Stimulated activated CD4-positive, alpha-beta T cell treated with anti-CD3 and anti-CD28 coated beads, TNF-alpha, amount 100 ng/mL, for 1 hour (primary cell): ENCODE results near the gene RAB31.

Source experiments
- DNase-seq, 3 donors: peaks; one replicate each; pipeline ENCODE4 v3.0.0-alpha.2; 2020; ENCODE audit warnings: low read depth in 3 of 3, low spot score in 1 of 3

RAB31 gene

GRCh38 chr18:9691235-9691634 is 16.9 kb upstream of the RAB31 start:
- DNase-seq = no peak

DNA sequence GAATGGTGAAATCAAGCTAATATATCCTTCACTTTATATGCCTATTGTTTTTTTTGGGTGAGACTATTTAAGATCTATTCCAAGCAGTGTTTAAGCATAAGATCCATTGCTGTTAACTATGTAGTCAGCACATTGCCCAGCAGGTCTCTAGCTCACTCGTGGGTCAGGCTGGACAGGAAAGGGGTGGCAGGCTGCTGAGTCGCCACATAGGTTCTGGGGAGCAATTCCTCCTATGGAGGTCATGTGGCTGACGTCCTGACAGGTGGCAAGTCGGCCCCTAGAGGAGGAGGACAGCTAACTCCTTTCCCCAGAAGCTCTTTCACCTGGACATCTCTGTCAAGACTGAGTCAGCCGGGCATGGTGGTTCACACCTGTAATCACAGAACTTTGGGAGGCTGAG is 13.9 kb upstream of the RAB31 start:
- no peak for DNase-seq

GRCh38 chr18:9694952-9695495 is 13.1 kb upstream of the RAB31 start:
- no peak for DNase-seq

DNA sequence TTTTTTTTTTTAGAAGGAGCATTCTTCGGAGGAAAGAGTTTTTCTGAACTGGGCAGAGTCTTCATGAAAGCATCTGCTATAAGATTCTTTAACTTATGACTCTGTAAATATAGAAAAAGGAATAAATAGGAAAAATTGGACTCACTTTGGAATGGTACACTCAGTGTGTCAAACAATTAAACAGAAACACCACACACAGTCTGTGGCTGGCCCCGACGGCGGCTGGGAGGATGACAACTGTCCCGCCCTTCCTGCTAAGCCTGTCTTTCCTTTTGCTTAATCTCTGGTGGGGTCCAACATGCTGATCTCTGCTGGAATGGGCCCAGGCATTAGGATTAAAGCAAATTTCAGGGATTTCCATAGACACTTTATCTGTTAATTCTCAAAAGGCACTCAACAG is 12.5 kb upstream of the RAB31 start:
- DNase-seq = no peak

DNA sequence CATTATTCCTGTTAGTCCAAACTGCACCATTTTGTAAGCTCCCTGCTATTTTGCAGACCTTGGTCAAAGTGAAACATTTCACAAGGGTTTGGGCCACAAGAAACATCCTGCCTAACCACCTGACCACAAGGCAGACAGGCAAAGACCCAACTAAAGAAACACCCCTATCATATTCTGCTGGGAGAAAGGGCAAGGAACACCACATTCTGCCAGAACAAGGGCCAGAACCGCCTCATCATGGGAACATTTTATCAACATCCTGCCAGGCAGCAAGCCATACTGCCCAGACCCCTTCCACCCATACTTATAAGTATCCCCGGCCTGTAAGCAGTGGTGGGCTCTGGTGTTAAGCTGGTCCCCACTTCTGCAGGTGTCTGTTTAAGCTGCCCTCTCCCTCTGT is 12.0 kb upstream of the RAB31 start:
- no peak for DNase-seq

DNA sequence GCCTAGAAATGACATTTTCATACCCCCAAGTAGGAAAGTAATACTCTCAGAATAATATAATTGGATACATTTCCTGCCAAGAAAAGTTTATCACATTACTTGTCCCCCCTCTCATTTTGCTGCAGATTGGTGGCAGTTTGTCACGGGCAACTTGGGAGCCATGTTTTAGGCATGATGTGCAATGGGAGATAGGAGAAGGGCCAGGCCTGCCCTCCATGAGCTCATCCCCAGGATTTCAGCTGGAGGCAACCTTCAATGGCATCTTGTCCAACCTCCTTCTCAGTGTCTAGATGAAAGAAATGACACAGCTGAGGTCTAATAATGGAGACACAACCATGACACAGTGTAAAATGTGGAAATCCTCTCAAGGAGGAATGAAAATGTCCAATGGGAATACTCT is 11.4 kb upstream of the RAB31 start:
- no peak for DNase-seq

GRCh38 chr18:9697121-9697520 is 11.0 kb upstream of the RAB31 start:
- no peak for DNase-seq

GRCh38 chr18:9698497-9698896 is 9.6 kb upstream of the RAB31 start:
- DNase-seq = no peak

DNA sequence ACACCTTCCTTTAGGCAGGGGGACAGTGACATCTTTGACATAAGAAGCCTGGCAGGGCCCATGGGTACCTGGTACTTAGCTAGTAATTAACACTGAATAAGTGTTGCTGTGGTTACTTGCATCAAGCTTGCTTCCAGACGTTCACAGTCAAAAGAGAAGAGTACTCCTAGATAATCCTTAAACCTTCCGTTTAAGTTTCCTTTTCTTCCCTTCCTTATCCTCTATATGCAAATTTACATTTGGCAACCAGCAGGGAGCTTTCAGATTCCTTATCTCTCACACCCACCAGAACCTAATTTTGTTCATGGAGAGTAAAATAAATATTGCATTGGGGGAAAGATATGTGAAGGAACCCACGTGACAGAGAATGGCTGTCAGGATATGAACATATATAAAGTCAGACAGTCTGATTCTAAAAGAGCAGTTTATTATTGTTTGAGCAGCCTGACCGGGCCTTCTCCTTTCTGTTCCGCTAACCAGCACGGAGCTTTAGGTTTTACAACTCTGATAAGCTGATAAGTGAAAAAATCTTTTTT is 7.8 kb upstream of the RAB31 start:
- no peak for DNase-seq

- DNase-seq = no peak
Measured at GRCh38 chr18:9701609-9702349, 6.3 kb upstream of the RAB31 start.

DNA sequence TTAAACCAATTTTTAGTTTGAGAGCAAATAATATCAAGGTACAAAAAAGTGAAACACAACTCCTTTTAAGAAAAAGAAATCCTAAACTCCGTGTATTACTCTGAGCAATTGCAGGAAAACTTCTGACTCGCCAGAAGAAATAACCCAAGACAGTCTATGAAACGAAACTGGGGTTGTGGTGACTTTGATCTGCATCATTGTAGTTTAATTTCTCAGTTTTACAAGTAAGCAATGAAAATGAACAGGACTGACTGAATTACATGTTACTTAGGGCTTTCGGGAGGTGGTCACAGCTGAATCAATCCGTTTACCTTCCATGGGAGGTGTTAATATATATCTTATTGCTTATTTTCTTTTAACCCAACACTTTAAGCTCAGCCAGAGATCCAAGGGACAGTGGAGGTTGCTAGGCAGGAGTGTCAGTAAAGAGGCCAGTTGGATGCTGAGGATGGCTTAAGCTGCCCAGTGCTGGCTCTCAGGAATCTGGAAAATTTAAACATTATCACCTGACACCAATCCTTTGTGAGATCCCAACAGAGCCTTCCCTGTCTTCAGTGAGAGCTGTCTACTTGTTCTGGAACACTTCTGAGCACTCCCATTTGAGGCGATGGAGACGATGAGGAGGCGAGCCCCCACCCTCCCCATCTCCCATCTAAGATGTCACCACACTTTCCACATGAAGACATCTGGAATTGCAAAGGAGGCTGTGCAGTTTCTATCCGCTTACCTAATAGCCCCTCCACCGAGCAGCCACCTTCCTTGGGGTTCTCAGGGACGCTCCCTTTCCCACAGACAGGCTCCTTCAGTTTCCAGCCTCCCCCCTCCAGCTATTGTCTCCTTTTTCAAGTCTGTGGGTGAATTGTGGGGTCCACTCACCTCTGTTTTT is 3.6 kb upstream of the RAB31 start:
- no peak for DNase-seq

GRCh38 chr18:9705183-9705829 is 2.8 kb upstream of the RAB31 start:
- DNase-seq = no peak

GRCh38 chr18:9706081-9706935 is 1.8 kb upstream of the RAB31 start:
- DNase-seq = no peak

- no peak for DNase-seq
Measured at GRCh38 chr18:9707381-9708056, 582 bp upstream of the RAB31 start.

- no peak for DNase-seq
Measured at GRCh38 chr18:9708434-9709303, 568 bp downstream of the RAB31 start.

DNA sequence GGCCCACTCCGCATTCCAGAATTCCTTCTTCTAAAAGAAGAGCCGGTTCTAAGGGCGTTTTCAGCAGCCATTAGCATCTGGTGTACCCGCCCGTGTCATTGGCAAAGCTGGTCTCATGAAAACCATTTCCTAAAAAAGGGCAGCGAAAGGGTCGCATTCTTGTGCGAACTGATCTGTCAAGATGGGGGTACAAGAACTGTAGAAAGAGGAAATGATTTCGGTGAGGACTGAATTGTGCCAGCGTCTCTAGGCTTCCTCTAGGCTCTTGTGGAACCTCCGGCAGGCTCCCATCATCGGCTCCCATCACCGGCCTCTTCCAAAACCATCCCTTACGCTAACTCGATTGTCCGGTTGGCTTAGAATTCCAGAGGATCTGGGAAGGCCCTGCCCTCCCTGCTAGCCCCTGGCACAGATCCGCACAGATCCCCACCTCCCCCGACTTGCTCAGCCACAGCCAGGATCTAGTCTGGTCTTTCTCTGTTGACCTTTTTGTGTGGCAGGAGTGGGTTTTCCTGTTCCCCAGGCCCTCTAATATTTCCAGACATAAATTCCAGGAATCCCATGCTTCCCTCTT is 1.3 kb downstream of the RAB31 start:
- no peak for DNase-seq

GRCh38 chr18:9710037-9710436 is 1.9 kb downstream of the RAB31 start:
- DNase-seq = no peak

GRCh38 chr18:9711361-9712129 is 3.4 kb downstream of the RAB31 start:
- no peak for DNase-seq
